CD8-positive, alpha-beta memory T cell (primary cell): ENCODE results near the gene OR4F6. TPM values are rescaled to one million over a fixed set of nuclear protein-coding genes. Genes with fewer than 3 reads are reported as not detected.

ENCODE experiments used
- CTCF ChIA-PET: fragments of 350-600 bp; sonication (Branson Sonifier 250); formaldehyde crosslinking; loops from one replicate; lab custom pipeline; 2021; ENCODE audit warnings: antibody characterized with exemption; lab: Charles Lee
- POLR2A ChIA-PET: fragments of 350-600 bp; sonication (Branson Sonifier 250); formaldehyde crosslinking; loops from one replicate; lab custom pipeline; 2021; ENCODE audit warnings: antibody characterized with exemption; lab: Charles Lee
- DNase-seq, 5 donors: peaks; one replicate each; pipeline versions ENCODE4 v3.0.0 to v3.0.0-alpha.2; 2020 to 2022; ENCODE audit warnings: mixed read lengths in 1 of 5
- H3K27ac ChIP-seq: one replicate; pipeline ENCODE4 v1.7.0; 2013; ENCODE audit warnings: low read depth, mild to moderate bottlenecking, low read length, moderate library complexity
- H3K27me3 ChIP-seq: 2 replicates; pipeline ENCODE4 v1.7.0; 2013; ENCODE audit warnings: low read length, mild to moderate bottlenecking; ENCODE audit not compliant: insufficient read depth, poor library complexity, severe bottlenecking
- H3K36me3 ChIP-seq: 2 replicates; pipeline ENCODE4 v1.7.0; 2013; ENCODE audit warnings: mild to moderate bottlenecking, low read length, moderate library complexity; ENCODE audit not compliant: insufficient read depth
- H3K4me1 ChIP-seq: 2 replicates; pipeline ENCODE4 v1.7.0; 2013; ENCODE audit warnings: mild to moderate bottlenecking, low read length, moderate library complexity; ENCODE audit not compliant: insufficient read depth
- H3K4me3 ChIP-seq: 2 replicates; pipeline ENCODE4 v1.7.0; 2013; ENCODE audit warnings: mild to moderate bottlenecking, low read length
- H3K9me3 ChIP-seq: 2 replicates; pipeline ENCODE4 v1.7.0; 2013; ENCODE audit warnings: mild to moderate bottlenecking, low read length
- H3K27ac Mint-ChIP-seq, 8 donors: one replicate each; pipeline ENCODE4 v1.8.0; 2020 to 2021; ENCODE audit warnings: mixed read lengths in 8 of 8, mild to moderate bottlenecking in 6 of 8, inconsistent platforms in 3 of 8, moderate library complexity in 3 of 8
- H3K27me3 Mint-ChIP-seq, 2 donors: one replicate each; pipeline ENCODE4 v1.8.0; 2020 to 2021; ENCODE audit warnings: mixed read lengths in 2 of 2, mild to moderate bottlenecking in 1 of 2, moderate library complexity in 1 of 2
- H3K36me3 Mint-ChIP-seq, 3 donors: one replicate each; pipeline ENCODE4 v1.8.0; 2020 to 2021; ENCODE audit warnings: mixed read lengths in 3 of 3, inconsistent platforms in 1 of 3, mild to moderate bottlenecking in 1 of 3
- H3K4me1 Mint-ChIP-seq, 3 donors: one replicate each; pipeline ENCODE4 v1.8.0; 2020 to 2021; ENCODE audit warnings: mixed read lengths in 3 of 3, inconsistent platforms in 1 of 3, mild to moderate bottlenecking in 1 of 3
- H3K4me3 Mint-ChIP-seq, 7 donors: one replicate each; pipeline ENCODE4 v1.8.0; 2020 to 2021; ENCODE audit warnings: mixed read lengths in 7 of 7, mild to moderate bottlenecking in 6 of 7, moderate library complexity in 4 of 7, inconsistent platforms in 2 of 7
- H3K9me3 Mint-ChIP-seq, 5 donors: one replicate each; pipeline ENCODE4 v1.8.0; 2020 to 2022; ENCODE audit warnings: mixed read lengths in 5 of 5, mild to moderate bottlenecking in 3 of 5, moderate library complexity in 2 of 5, inconsistent platforms in 1 of 5
- polyA plus RNA-seq: library from polyadenylated mRNA; unstranded; fragments of 300-500 nt; fragmentation: Illumina TruSeq; gene quantifications from one replicate; pipeline ENCODE4 v1.2.3, GENCODE V29; 2021
- total RNA-seq, 2 experiments: library from RNA; stranded (reverse); gene quantifications; one replicate each; pipeline ENCODE4 v1.2.3, GENCODE V29; 2021

The OR4F6 gene
- total and polyA plus RNA-seq, 3 experiments from 2014 or later: not detected

- Mint-ChIP-seq H3K9me3 (peaks cover 0 to 2% (median 2%) of the 10 kb centered on the region in 5 donors), H3K4me1 (no peaks in the 10 kb centered on the region), H3K27me3 (peaks cover 24 to 58% of the 10 kb centered on the region in 2 donors), H3K27ac (no peak overlapping the region), H3K36me3 (no peaks in the 10 kb centered on the region), H3K4me3 (no peak overlapping the region)
- Histone ChIP-seq H3K36me3 (no peaks in the 10 kb centered on the region), H3K4me1 (no peaks in the 10 kb centered on the region), H3K9me3 (no peaks in the 10 kb centered on the region), H3K27ac (no peak overlapping the region), H3K27me3 (no peaks in the 10 kb centered on the region), H3K4me3 (no peak overlapping the region)
- POLR2A ChIA-PET: no interaction called here
- DNase-seq: no peak
- CTCF ChIA-PET: no interaction called here
These were observed 23.9 kb downstream of the OR4F6 start for GRCh38 chr15:101827257-101827656.

DNA sequence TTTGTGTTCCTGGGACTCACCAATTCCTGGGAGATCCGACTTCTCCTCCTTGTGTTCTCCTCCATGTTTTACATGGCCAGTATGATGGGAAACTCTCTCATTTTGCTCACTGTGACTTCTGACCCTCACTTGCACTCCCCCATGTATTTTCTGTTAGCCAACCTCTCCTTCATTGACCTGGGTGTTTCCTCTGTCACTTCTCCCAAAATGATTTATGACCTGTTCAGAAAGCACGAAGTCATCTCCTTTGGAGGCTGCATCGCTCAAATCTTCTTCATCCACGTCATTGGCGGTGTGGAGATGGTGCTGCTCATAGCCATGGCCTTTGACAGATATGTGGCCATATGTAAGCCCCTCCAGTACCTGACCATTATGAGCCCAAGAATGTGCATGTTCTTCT, 25.5 kb downstream of the OR4F6 start:
- Mint-ChIP-seq H3K4me1 (no peaks in the 10 kb centered on the region), H3K36me3 (no peaks in the 10 kb centered on the region), H3K9me3 (peaks cover 0 to 9% (median 4%) of the 10 kb centered on the region in 5 donors), H3K27me3 (peaks cover 20 to 47% of the 10 kb centered on the region in 2 donors), H3K27ac (peak overlapping the region in 1 of 8 donors; percentile 87), H3K4me3 (no peak overlapping the region)
- no peaks in the 10 kb centered on the region for H3K4me1 ChIP-seq
- H3K4me3 ChIP-seq: no peak overlapping the region
- no peak for DNase-seq
- H3K36me3 ChIP-seq: no peaks in the 10 kb centered on the region
- CTCF ChIA-PET: no interaction called here
- peaks cover 4% of the 10 kb centered on the region for H3K27me3 ChIP-seq
- H3K9me3 ChIP-seq: no peaks in the 10 kb centered on the region
- POLR2A ChIA-PET: no interaction called here
- no peak overlapping the region for H3K27ac ChIP-seq

DNA sequence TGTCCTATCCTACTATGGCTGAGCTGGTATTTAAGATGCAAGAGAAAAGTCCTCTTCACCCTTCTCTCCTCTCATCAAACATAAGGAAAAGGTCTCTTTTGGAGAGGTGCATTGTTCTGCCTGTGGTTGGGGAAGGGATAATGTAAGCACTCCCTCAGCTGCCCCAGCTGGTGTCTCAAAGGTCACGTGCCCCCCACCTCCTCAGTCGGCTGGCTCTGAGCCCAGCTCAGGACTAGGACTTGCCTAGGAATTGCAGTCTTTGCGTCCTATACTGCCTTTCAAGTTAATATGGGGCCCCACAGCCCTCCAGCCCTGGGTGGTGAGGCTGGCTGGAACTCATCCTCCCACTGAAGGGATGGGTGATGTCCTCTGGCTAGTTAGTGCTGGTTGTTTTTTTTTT, 38.3 kb downstream of the OR4F6 start:
- no peak overlapping the region for H3K4me3 ChIP-seq
- POLR2A ChIA-PET: no interaction called here
- no peaks in the 10 kb centered on the region for H3K9me3 ChIP-seq
- CTCF ChIA-PET: no interaction called here
- Mint-ChIP-seq H3K36me3 (no peaks in the 10 kb centered on the region), H3K27ac (no peak overlapping the region), H3K4me3 (no peak overlapping the region), H3K4me1 (no peaks in the 10 kb centered on the region), H3K9me3 (peaks cover 0 to 2% (median 0%) of the 10 kb centered on the region in 5 donors), H3K27me3 (peaks cover 12 to 45% of the 10 kb centered on the region in 2 donors)
- H3K36me3 ChIP-seq: no peaks in the 10 kb centered on the region
- no peak for DNase-seq
- no peaks in the 10 kb centered on the region for H3K4me1 ChIP-seq
- H3K27me3 ChIP-seq: peaks cover 4% of the 10 kb centered on the region
- no peak overlapping the region for H3K27ac ChIP-seq

DNA sequence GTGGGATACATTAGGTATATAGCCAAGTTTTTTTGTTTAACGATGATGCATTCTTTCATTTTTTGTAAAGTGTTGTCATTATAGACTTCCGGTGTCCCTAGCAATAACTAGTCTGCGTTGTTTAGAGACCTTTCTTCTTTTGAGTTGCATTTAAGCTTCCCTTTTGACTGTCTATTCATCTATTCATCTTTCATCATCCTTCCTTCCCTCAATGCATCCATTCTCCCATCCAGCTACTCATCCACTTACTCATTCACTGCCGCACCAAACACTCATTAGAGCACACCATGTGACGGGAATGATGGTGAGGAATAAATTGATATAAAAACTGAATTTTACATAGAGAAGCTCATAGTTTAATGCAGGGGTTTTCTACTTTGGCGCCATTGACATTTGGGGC, 41.6 kb downstream of the OR4F6 start:
- CTCF ChIA-PET: no interaction called here
- no peaks in the 10 kb centered on the region for H3K36me3 ChIP-seq
- peaks cover 4% of the 10 kb centered on the region for H3K27me3 ChIP-seq
- H3K9me3 ChIP-seq: no peaks in the 10 kb centered on the region
- H3K4me3 Mint-ChIP-seq: no peak overlapping the region
- no peaks in the 10 kb centered on the region for H3K36me3 Mint-ChIP-seq
- POLR2A ChIA-PET: no interaction called here
- no peaks in the 10 kb centered on the region for H3K4me1 Mint-ChIP-seq
- peaks cover 0 to 2% (median 0%) of the 10 kb centered on the region in 5 donors for H3K9me3 Mint-ChIP-seq
- no peak overlapping the region for H3K4me3 ChIP-seq
- no peak for DNase-seq
- H3K27ac Mint-ChIP-seq: no peak overlapping the region
- no peak overlapping the region for H3K27ac ChIP-seq
- no peaks in the 10 kb centered on the region for H3K4me1 ChIP-seq
- peaks cover 12 to 58% of the 10 kb centered on the region in 2 donors for H3K27me3 Mint-ChIP-seq

- no peaks in the 10 kb centered on the region for H3K4me1 Mint-ChIP-seq
- no peak overlapping the region for H3K27ac Mint-ChIP-seq
- H3K9me3 Mint-ChIP-seq: no peaks in the 10 kb centered on the region
These were observed 49.0 kb downstream of the OR4F6 start for GRCh38 chr15:101852356-101852755.

More at GRCh38 chr15:101852356-101852755, 49.0 kb downstream of the OR4F6 start:
- no peak overlapping the region for H3K4me3 ChIP-seq
- Mint-ChIP-seq H3K36me3 (no peaks in the 10 kb centered on the region), H3K4me3 (no peak overlapping the region), H3K27me3 (peaks cover 10 to 58% of the 10 kb centered on the region in 2 donors)
- ChIA-PET CTCF (no interaction called here), POLR2A (no interaction called here)
- H3K27me3 ChIP-seq: no peaks in the 10 kb centered on the region
- H3K36me3 ChIP-seq: no peaks in the 10 kb centered on the region
- no peak overlapping the region for H3K27ac ChIP-seq
- no peaks in the 10 kb centered on the region for H3K4me1 ChIP-seq
- no peaks in the 10 kb centered on the region for H3K9me3 ChIP-seq
- DNase-seq: no peak

Other genes starting within 250 kb of the OR4F6 start
- 10 to 100 TPM; 63.5 to 68.0 TPM for gene TM2D3, start 151.1 kb upstream of the OR4F6 start, total RNA-seq
- gene TM2D3, start 151.1 kb upstream of the OR4F6 start, polyA plus RNA-seq: 35.8 TPM
- 10 to 100 TPM in 1 of 2 experiments, 1 to 10 TPM in 1; 10.0 to 10.7 TPM for gene TARS3, start 79.0 kb upstream of the OR4F6 start, total RNA-seq
- gene TARS3, start 79.0 kb upstream of the OR4F6 start, polyA plus RNA-seq: 17.7 TPM
- gene OR4F15, start 8.7 kb downstream of the OR4F6 start, total RNA-seq: not detected
- gene OR4F15, start 8.7 kb downstream of the OR4F6 start, polyA plus RNA-seq: not detected